ENCODE results near the gene SH2D4B. TPM values are rescaled to one million over a fixed set of nuclear protein-coding genes. Genes with fewer than 3 reads are reported as not detected.

The SH2D4B gene
- total and polyA plus RNA-seq, 2 of the 13 experiments (the other 11 are each of a cell fraction or from before 2014, with no cell fraction given), result not detected

DNA sequence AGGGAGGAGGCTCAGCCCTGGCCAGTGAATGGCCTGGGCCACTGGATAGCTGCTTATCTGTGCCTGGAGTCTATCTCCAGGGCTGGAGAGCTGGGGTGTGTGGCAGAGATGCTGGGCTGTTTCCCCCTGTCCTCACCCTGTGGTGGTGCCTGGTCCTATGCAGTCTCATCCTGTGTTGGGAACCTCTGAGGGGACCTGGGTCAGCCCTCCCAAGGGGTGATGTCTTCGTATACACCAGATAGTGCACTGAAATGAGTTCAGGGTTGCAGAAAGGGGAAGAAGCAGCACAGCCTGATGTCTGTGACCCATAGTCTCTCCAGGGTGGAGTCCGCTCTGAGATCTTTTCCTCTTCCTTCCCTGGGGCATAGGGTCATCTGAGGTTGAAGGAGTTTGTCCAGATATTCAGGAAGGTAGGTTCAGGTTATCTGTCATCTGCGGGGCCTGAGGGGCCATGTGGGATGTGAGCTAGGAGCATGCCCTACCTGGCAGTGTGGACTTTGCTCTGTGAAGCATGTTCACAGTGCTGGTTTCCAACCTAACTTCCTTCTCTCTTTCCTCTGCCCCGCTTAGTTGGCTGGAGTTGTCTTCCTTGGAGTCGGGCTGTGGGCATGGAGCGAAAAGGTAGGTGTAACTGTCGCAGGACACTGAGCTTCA, 33.4 kb upstream of the SH2D4B start (continued):
- TF ChIP-seq SOX6 (IDR thresholded peaks at IDR 0.05) (no peak), SOX6 (CRISPR knock-in tag; IDR thresholded peaks at IDR 0.05) (peak; percentile 17; the same call in 1 of the 2 replicates), ARID2 (CRISPR knock-in tag; IDR thresholded peaks at IDR 0.05; ENCODE audit: borderline replicate concordance) (no peak), ZNF160 (CRISPR knock-in tag; IDR thresholded peaks at IDR 0.05) (no peak), HNF4A (CRISPR knock-in tag; IDR thresholded peaks at IDR 0.05) (peak; percentile 86), ZNF747 (CRISPR knock-in tag; IDR thresholded peaks at IDR 0.05; ENCODE audit: borderline replicate concordance) (0 out of 2 replicates have a peak, but pooled peaks have one; percentile 28), SALL1 (CRISPR knock-in tag; IDR thresholded peaks at IDR 0.05) (peak; percentile 74), ZBTB20 (CRISPR knock-in tag; IDR thresholded peaks at IDR 0.05; ENCODE audit: borderline replicate concordance, low read depth) (peak; percentile 74; the same call in 1 of the 2 replicates), CHD2 (IDR thresholded peaks at IDR 0.05; ENCODE audit: low read depth, low read length) (no peak), MIER3 (CRISPR knock-in tag; IDR thresholded peaks at IDR 0.05; ENCODE audit: borderline replicate concordance) (no peak), MXI1 (IDR thresholded peaks at IDR 0.05; ENCODE audit: borderline replicate concordance, low read depth, low read length) (peak; percentile 30; the same call in 1 of the 3 replicates), NR2F6 (IDR thresholded peaks at IDR 0.05) (no peak), NR2F6 (CRISPR knock-in tag; IDR thresholded peaks at IDR 0.05) (peak; percentile 5; the same call in 1 of the 2 replicates), SRY (CRISPR knock-in tag; IDR thresholded peaks at IDR 0.05) (peak; percentile 46; the same call in 1 of the 2 replicates), CC2D1A (CRISPR knock-in tag; IDR thresholded peaks at IDR 0.05) (no peak), MED1 (CRISPR knock-in tag; IDR thresholded peaks at IDR 0.05) (peak; percentile 59; the same call in 1 of the 2 replicates), SKI (IDR thresholded peaks at IDR 0.05; ENCODE audit: partially characterized antibody) (no peak), ZNF746 (CRISPR knock-in tag; IDR thresholded peaks at IDR 0.05) (0 out of 2 replicates have a peak, but pooled peaks have one; percentile 49)
- TF ChIP-seq, protein P1, sequence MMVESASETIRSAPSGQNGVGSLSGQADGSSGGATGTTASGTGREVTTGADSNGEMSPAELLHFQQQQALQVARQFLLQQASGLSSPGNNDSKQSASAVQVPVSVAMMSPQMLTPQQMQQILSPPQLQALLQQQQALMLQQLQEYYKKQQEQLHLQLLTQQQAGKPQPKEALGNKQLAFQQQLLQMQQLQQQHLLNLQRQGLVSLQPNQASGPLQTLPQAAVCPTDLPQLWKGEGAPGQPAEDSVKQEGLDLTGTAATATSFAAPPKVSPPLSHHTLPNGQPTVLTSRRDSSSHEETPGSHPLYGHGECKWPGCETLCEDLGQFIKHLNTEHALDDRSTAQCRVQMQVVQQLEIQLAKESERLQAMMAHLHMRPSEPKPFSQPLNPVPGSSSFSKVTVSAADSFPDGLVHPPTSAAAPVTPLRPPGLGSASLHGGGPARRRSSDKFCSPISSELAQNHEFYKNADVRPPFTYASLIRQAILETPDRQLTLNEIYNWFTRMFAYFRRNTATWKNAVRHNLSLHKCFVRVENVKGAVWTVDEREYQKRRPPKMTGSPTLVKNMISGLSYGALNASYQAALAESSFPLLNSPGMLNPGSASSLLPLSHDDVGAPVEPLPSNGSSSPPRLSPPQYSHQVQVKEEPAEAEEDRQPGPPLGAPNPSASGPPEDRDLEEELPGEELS (CRISPR knock-in tag; IDR thresholded peaks at IDR 0.05), result 0 out of 2 replicates have a peak, but pooled peaks have one; percentile 28
- TF ChIP-seq, protein P2, sequence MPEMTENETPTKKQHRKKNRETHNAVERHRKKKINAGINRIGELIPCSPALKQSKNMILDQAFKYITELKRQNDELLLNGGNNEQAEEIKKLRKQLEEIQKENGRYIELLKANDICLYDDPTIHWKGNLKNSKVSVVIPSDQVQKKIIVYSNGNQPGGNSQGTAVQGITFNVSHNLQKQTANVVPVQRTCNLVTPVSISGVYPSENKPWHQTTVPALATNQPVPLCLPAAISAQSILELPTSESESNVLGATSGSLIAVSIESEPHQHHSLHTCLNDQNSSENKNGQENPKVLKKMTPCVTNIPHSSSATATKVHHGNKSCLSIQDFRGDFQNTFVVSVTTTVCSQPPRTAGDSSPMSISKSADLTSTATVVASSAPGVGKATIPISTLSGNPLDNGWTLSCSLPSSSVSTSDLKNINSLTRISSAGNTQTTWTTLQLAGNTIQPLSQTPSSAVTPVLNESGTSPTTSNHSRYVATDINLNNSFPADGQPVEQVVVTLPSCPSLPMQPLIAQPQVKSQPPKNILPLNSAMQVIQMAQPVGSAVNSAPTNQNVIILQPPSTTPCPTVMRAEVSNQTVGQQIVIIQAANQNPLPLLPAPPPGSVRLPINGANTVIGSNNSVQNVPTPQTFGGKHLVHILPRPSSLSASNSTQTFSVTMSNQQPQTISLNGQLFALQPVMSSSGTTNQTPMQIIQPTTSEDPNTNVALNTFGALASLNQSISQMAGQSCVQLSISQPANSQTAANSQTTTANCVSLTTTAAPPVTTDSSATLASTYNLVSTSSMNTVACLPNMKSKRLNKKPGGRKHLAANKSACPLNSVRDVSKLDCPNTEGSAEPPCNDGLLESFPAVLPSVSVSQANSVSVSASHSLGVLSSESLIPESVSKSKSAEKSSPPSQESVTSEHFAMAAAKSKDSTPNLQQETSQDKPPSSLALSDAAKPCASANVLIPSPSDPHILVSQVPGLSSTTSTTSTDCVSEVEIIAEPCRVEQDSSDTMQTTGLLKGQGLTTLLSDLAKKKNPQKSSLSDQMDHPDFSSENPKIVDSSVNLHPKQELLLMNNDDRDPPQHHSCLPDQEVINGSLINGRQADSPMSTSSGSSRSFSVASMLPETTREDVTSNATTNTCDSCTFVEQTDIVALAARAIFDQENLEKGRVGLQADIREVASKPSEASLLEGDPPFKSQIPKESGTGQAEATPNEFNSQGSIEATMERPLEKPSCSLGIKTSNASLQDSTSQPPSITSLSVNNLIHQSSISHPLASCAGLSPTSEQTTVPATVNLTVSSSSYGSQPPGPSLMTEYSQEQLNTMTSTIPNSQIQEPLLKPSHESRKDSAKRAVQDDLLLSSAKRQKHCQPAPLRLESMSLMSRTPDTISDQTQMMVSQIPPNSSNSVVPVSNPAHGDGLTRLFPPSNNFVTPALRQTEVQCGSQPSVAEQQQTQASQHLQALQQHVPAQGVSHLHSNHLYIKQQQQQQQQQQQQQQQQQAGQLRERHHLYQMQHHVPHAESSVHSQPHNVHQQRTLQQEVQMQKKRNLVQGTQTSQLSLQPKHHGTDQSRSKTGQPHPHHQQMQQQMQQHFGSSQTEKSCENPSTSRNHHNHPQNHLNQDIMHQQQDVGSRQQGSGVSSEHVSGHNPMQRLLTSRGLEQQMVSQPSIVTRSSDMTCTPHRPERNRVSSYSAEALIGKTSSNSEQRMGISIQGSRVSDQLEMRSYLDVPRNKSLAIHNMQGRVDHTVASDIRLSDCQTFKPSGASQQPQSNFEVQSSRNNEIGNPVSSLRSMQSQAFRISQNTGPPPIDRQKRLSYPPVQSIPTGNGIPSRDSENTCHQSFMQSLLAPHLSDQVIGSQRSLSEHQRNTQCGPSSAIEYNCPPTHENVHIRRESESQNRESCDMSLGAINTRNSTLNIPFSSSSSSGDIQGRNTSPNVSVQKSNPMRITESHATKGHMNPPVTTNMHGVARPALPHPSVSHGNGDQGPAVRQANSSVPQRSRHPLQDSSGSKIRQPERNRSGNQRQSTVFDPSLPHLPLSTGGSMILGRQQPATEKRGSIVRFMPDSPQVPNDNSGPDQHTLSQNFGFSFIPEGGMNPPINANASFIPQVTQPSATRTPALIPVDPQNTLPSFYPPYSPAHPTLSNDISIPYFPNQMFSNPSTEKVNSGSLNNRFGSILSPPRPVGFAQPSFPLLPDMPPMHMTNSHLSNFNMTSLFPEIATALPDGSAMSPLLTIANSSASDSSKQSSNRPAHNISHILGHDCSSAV (CRISPR knock-in tag; IDR thresholded peaks at IDR 0.05; ENCODE audit: borderline replicate concordance), result no peak

Data from HepG2 (cell line).